HepG2 (cell line): ENCODE data around the gene CTXN1. TPM values are rescaled to one million over a fixed set of nuclear protein-coding genes. Genes with fewer than 3 reads are reported as not detected.

Source experiments
- BHLHE40 ChIP-seq: IDR thresholded peaks from 2 replicates; pipeline ENCODE4 v1.6.1; 2011; ENCODE audit warnings: low read length, improper control_type of control experiment
- DMAP1 ChIP-seq: IDR thresholded peaks from 2 replicates; pipeline ENCODE4 v1.6.1; 2016
- DNMT1 ChIP-seq: sonication (generic); formaldehyde crosslinking; IDR thresholded peaks from 2 replicates; pipeline ENCODE4 v1.5.1; 2020; ENCODE audit warnings: mild to moderate bottlenecking, missing genetic modification reagents
- DPF2 ChIP-seq: sonication (generic); formaldehyde crosslinking; IDR thresholded peaks from 2 replicates; pipeline ENCODE4 v1.4.0; 2020; ENCODE audit warnings: mild to moderate bottlenecking, low read depth, missing genetic modification reagents, borderline replicate concordance
- EED ChIP-seq: sonication (generic); formaldehyde crosslinking; IDR thresholded peaks from 2 replicates; pipeline ENCODE4 v1.5.0; 2020; ENCODE audit warnings: mild to moderate bottlenecking, missing genetic modification reagents
- HES4 ChIP-seq: sonication (generic); formaldehyde crosslinking; IDR thresholded peaks from 2 replicates; pipeline ENCODE4 v1.9.0; 2021; ENCODE audit warnings: mild to moderate bottlenecking, missing genetic modification reagents, borderline replicate concordance
- HHEX ChIP-seq: IDR thresholded peaks from 2 replicates; pipeline ENCODE4 v1.6.1; 2016; ENCODE audit warnings: control low read depth
- KLF11 ChIP-seq: IDR thresholded peaks from 2 replicates; pipeline ENCODE4 v1.6.1; 2016; ENCODE audit warnings: missing compliant biosample characterization
- LCORL ChIP-seq, 2 experiments: fragments of 450-650 bp in 1 of 2; sonication (generic) in 1 of 2; formaldehyde crosslinking in 1 of 2; IDR thresholded peaks; 2 replicates each; pipeline versions ENCODE4 v1.5.0 to v1.6.1; 2017 to 2020; ENCODE audit warnings: antibody characterized with exemption in 1 of 2, missing genetic modification reagents in 1 of 2
- PTBP1 ChIP-seq: fragments of 200-400 bp; formaldehyde crosslinking; IDR thresholded peaks from 2 replicates; pipeline ENCODE4 v1.6.1; 2018; ENCODE audit warnings: low read length, low read depth; ENCODE audit not compliant: poor library complexity, severe bottlenecking
- SP4 ChIP-seq: sonication (generic); formaldehyde crosslinking; IDR thresholded peaks from 2 replicates; pipeline ENCODE4 v1.8.1; 2023; ENCODE audit warnings: mild to moderate bottlenecking, missing genetic modification reagents
- ZNF136 ChIP-seq: sonication (generic); formaldehyde crosslinking; IDR thresholded peaks from 2 replicates; pipeline ENCODE4 v1.8.1; 2022; ENCODE audit warnings: low read depth, mild to moderate bottlenecking, moderate library complexity, missing genetic modification reagents
- ZNF180 ChIP-seq: sonication (generic); formaldehyde crosslinking; IDR thresholded peaks from 2 replicates; pipeline ENCODE4 v1.4.0; 2020; ENCODE audit warnings: low read depth, missing genetic modification reagents, borderline replicate concordance
- ZNF230 ChIP-seq: sonication (generic); formaldehyde crosslinking; IDR thresholded peaks from 2 replicates; pipeline ENCODE4 v1.4.0; 2020; ENCODE audit warnings: mild to moderate bottlenecking, missing genetic modification reagents
- ZNF263 ChIP-seq: sonication (generic); formaldehyde crosslinking; IDR thresholded peaks from 2 replicates; pipeline ENCODE4 v1.4.0; 2020; ENCODE audit warnings: missing genetic modification reagents
- ZNF431 ChIP-seq: sonication (generic); formaldehyde crosslinking; IDR thresholded peaks from 2 replicates; pipeline ENCODE4 v1.9.0; 2022; ENCODE audit warnings: missing genetic modification reagents, low read depth, mild to moderate bottlenecking, borderline replicate concordance
- ZNF605 ChIP-seq: sonication (generic); formaldehyde crosslinking; IDR thresholded peaks from 2 replicates; pipeline ENCODE4 v1.8.0; 2022; ENCODE audit warnings: mild to moderate bottlenecking, missing genetic modification reagents
- ZNF678 ChIP-seq: sonication (generic); formaldehyde crosslinking; IDR thresholded peaks from 2 replicates; pipeline ENCODE4 v1.4.0; 2020; ENCODE audit warnings: mild to moderate bottlenecking, missing genetic modification reagents
- polyA plus RNA-seq, 8 experiments: library from polyadenylated mRNA; depleted of rRNA in 3 of 8; stranded (reverse) in 7 of 8; unstranded in 1 of 8; fragments of >200 nt; fragmentation: Illumina TruSeq in 4 of 8; extraction: Trizol in 4 of 8; gene quantifications; 2 replicates each; pipeline versions ENCODE4 v1.2.1 to v1.2.3, GENCODE V29; 2011 to 2016; ENCODE audit warnings: low read depth in 4 of 8, missing spikeins in 1 of 8, mixed read lengths in 1 of 8; ENCODE audit not compliant: insufficient read depth in 1 of 8
- total RNA-seq, 5 experiments: library from RNA; depleted of rRNA; stranded (reverse); fragments of >200 nt; fragmentation: Illumina TruSeq; extraction: Trizol; gene quantifications; 2 replicates each; pipeline ENCODE4 v1.2.3, GENCODE V29; 2016; ENCODE audit warnings: low read depth in 1 of 5
- TF ChIP-seq, protein P1 (sequence below): sonication (generic); formaldehyde crosslinking; IDR thresholded peaks from 2 replicates; pipeline ENCODE4 v1.8.0; 2022; ENCODE audit warnings: mild to moderate bottlenecking, missing genetic modification reagents, moderate library complexity
- TF ChIP-seq, protein P2 (sequence below): sonication (generic); formaldehyde crosslinking; IDR thresholded peaks from 2 replicates; pipeline ENCODE4 v1.4.0; 2020; ENCODE audit warnings: missing genetic modification reagents
- TF ChIP-seq, protein P3 (sequence below): IDR thresholded peaks from 2 replicates; pipeline ENCODE4 v1.6.1; 2012; ENCODE audit warnings: inconsistent platforms
- TF ChIP-seq, protein P4 (sequence below): sonication (generic); formaldehyde crosslinking; IDR thresholded peaks from 2 replicates; pipeline ENCODE4 v1.4.0; 2020; ENCODE audit warnings: mild to moderate bottlenecking, low read depth, missing genetic modification reagents
- TF ChIP-seq, protein P5 (sequence below): sonication (generic); formaldehyde crosslinking; conservative IDR thresholded peaks from 2 replicates; pipeline ENCODE4 v1.8.0; 2022; ENCODE audit warnings: mild to moderate bottlenecking, moderate library complexity, missing genetic modification reagents

CTXN1 gene
- total and polyA plus RNA-seq, 2 of the 13 experiments (the other 11 are each of a cell fraction or from before 2014, with no cell fraction given) = 0.11 TPM; not detected in 1

DNA sequence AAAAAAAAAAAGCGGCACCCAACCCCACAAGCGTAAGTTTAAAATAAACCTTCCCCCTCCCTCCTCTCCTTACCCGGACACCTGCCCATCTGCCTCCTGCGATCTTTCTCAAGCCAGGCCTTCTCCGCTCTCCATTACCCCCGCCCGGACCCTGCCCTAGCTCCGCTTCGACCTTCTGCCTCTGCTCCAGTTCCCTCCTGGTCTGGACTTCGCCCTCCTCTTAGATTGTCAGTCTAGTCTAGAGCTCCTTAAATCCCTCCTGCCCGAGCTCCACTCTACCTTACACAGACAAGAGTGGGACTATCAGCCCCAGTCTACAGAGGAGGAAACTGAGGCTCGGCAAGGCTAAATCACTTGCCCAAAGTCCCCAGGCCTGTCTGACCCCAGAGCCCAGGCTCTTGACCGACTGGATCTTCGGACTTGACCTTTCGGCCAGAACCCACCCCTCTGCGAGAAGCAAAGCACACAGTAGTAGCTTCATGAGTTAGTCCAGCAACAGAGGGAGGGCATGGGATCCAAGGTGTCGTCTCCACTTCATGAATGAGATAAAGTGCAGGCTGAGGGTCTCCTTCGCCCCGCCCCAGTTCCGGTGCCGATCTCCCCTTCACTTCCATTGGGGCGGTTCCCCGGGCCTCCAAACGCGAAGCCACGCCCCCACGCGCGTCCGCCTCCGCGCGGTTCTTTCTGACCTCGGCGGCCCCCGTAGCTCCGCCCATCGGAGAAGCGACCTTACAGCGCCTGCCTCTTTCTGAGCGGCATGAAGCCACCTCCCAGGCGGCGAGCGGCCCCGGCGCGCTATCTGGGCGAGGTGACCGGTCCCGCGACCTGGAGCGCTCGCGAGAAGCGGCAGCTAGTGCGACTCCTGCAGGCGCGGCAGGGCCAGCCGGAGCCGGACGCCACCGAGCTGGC, 6.1 kb downstream of the CTXN1 start, which contains the start of gene SNAPC2 (continued):
- TF ChIP-seq SP4 (CRISPR knock-in tag) = peak; percentile 96
- peak; percentile 58; the same call in 1 of the 2 replicates for TF ChIP-seq DMAP1 (CRISPR knock-in tag)
- TF ChIP-seq DNMT1 (CRISPR knock-in tag) = 0 out of 2 replicates have a peak, but pooled peaks have one; percentile 33
- TF ChIP-seq DPF2 (CRISPR knock-in tag) = no peak
- TF ChIP-seq KLF11 (CRISPR knock-in tag) = no peak; the same call in 1 of the 2 replicates
- no peak for TF ChIP-seq EED (CRISPR knock-in tag)
- peak; percentile 43; the same call in 1 of the 2 replicates for TF ChIP-seq ZNF263
- no peak for TF ChIP-seq ZNF431 (CRISPR knock-in tag)
- TF ChIP-seq, protein P1, sequence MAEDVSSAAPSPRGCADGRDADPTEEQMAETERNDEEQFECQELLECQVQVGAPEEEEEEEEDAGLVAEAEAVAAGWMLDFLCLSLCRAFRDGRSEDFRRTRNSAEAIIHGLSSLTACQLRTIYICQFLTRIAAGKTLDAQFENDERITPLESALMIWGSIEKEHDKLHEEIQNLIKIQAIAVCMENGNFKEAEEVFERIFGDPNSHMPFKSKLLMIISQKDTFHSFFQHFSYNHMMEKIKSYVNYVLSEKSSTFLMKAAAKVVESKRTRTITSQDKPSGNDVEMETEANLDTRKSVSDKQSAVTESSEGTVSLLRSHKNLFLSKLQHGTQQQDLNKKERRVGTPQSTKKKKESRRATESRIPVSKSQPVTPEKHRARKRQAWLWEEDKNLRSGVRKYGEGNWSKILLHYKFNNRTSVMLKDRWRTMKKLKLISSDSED (CRISPR knock-in tag) = no peak
- TF ChIP-seq, protein P2, sequence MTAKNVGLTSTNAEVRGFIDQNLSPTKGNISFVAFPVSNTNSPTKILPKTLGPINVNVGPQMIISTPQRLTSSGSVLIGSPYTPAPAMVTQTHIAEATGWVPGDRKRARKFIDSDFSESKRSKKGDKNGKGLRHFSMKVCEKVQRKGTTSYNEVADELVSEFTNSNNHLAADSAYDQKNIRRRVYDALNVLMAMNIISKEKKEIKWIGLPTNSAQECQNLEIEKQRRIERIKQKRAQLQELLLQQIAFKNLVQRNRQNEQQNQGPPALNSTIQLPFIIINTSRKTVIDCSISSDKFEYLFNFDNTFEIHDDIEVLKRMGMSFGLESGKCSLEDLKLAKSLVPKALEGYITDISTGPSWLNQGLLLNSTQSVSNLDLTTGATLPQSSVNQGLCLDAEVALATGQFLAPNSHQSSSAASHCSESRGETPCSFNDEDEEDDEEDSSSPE (CRISPR knock-in tag) = peak; percentile 67
- TF ChIP-seq LCORL (IDR thresholded peaks at IDR 0.05) = no peak
- TF ChIP-seq LCORL (CRISPR knock-in tag; IDR thresholded peaks at IDR 0.05) = peak; percentile 73; the same call in 1 of the 2 replicates
- TF ChIP-seq, protein P3, sequence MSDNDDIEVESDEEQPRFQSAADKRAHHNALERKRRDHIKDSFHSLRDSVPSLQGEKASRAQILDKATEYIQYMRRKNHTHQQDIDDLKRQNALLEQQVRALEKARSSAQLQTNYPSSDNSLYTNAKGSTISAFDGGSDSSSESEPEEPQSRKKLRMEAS = peak; percentile 19; the same call in 1 of the 2 replicates
- TF ChIP-seq, protein P4, sequence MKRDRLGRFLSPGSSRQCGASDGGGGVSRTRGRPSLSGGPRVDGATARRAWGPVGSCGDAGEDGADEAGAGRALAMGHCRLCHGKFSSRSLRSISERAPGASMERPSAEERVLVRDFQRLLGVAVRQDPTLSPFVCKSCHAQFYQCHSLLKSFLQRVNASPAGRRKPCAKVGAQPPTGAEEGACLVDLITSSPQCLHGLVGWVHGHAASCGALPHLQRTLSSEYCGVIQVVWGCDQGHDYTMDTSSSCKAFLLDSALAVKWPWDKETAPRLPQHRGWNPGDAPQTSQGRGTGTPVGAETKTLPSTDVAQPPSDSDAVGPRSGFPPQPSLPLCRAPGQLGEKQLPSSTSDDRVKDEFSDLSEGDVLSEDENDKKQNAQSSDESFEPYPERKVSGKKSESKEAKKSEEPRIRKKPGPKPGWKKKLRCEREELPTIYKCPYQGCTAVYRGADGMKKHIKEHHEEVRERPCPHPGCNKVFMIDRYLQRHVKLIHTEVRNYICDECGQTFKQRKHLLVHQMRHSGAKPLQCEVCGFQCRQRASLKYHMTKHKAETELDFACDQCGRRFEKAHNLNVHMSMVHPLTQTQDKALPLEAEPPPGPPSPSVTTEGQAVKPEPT (CRISPR knock-in tag) = peak; percentile 46; the same call in 1 of the 2 replicates
- peak; percentile 67; the same call in 1 of the 2 replicates for TF ChIP-seq ZNF230 (CRISPR knock-in tag)
- 0 out of 2 replicates have a peak, but pooled peaks have one; percentile 43 for TF ChIP-seq ZNF678 (CRISPR knock-in tag)
- no peak for TF ChIP-seq ZNF180 (CRISPR knock-in tag)
- TF ChIP-seq HHEX (CRISPR knock-in tag) = no peak
- peak; percentile 46 for TF ChIP-seq ZNF136 (CRISPR knock-in tag)
- peak; percentile 63 for TF ChIP-seq HES4
- TF ChIP-seq ZNF605 (CRISPR knock-in tag) = peak; percentile 93
- no peak for TF ChIP-seq BHLHE40
- TF ChIP-seq PTBP1 = no peak
- TF ChIP-seq, protein P5, sequence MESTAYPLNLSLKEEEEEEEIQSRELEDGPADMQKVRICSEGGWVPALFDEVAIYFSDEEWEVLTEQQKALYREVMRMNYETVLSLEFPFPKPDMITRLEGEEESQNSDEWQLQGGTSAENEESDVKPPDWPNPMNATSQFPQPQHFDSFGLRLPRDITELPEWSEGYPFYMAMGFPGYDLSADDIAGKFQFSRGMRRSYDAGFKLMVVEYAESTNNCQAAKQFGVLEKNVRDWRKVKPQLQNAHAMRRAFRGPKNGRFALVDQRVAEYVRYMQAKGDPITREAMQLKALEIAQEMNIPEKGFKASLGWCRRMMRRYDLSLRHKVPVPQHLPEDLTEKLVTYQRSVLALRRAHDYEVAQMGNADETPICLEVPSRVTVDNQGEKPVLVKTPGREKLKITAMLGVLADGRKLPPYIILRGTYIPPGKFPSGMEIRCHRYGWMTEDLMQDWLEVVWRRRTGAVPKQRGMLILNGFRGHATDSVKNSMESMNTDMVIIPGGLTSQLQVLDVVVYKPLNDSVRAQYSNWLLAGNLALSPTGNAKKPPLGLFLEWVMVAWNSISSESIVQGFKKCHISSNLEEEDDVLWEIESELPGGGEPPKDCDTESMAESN (CRISPR knock-in tag) = peak; percentile 76
